HCT116 (cell line): ENCODE measurements around the gene SRGAP1. TPM values are rescaled to one million over a fixed set of nuclear protein-coding genes. Genes with fewer than 3 reads are reported as not detected.

Experiments used
- ATAC-seq: fragments of 200-7000 bp; cut with Tn5 transposase; 2 replicates; pipeline ENCODE4 v1.9.1; 2020; ENCODE audit warnings: mild to moderate bottlenecking, moderate library complexity
- BruUV-seq: library from RNA; stranded (reverse); fragments of 400-500 nt; replicated peaks from 2 replicates; lab custom pipeline; 2021; lab: Mats Ljungman, UMichigan
- CTCF ChIA-PET: fragments of 300-600 bp; sonication (Branson Sonifier 250); formaldehyde crosslinking; loops from one replicate; lab custom pipeline; 2021; ENCODE audit warnings: antibody characterized with exemption; lab: Charles Lee
- POLR2A ChIA-PET: fragments of 300-600, 350-600 bp; sonication (Branson Sonifier 250); formaldehyde crosslinking; loops from one replicate; lab custom pipeline; 2021; ENCODE audit warnings: antibody characterized with exemption; lab: Charles Lee
- RAD21 ChIA-PET, 2 experiments: fragments of 300-600 bp; sonication (Branson Sonifier 250); formaldehyde crosslinking; loops; one replicate each; lab custom pipeline; 2023; ENCODE audit warnings: low total read pairs in 2 of 2; ENCODE audit not compliant: uncharacterized antibody in 2 of 2, unreplicated experiment in 2 of 2, low non-redundant PET in 1 of 2; lab: Charles Lee
- DNase-seq: peaks from one replicate; pipeline ENCODE4 v3.0.0-alpha.2; 2010; ENCODE audit warnings: low read depth, low spot score
- H2AFZ ChIP-seq: fragments of 200-600 bp; shearing (Covaris generic), sonication (generic); 2 replicates; pipeline ENCODE4 v1.6.1; 2017; ENCODE audit warnings: low read depth, mixed run types, mixed read lengths, antibody characterized with exemption, low read length; ENCODE audit not compliant: poor library complexity, severe bottlenecking
- H3K27ac ChIP-seq: 2 replicates; pipeline ENCODE4 v1.5.1; 2012; ENCODE audit warnings: low read depth, low read length
- H3K27me3 ChIP-seq: fragments of 200-600 bp; sonication (generic); 2 replicates; pipeline ENCODE4 v1.6.1; 2016; ENCODE audit warnings: mixed run types, low read length, mixed read lengths; ENCODE audit not compliant: insufficient read depth
- H3K36me3 ChIP-seq, 2 experiments: fragments of 200-500 bp in 1 of 2; fragments of 200-600 bp in 1 of 2; sonication (Bioruptor generic) in 1 of 2; sonication (generic) in 1 of 2; 2 replicates each; pipeline versions ENCODE4 v1.5.1 to v1.6.1; 2014 to 2016; ENCODE audit warnings: low read length in 2 of 2, inconsistent platforms in 1 of 2, mixed read lengths in 1 of 2, mixed run types in 1 of 2; ENCODE audit not compliant: insufficient read depth in 2 of 2, control insufficient read depth in 1 of 2
- H3K4me1 ChIP-seq, 2 experiments: fragments of 200-600 bp in 1 of 2; sonication (generic) in 1 of 2; 2 replicates each; pipeline versions ENCODE4 v1.5.1 to v1.6.1; 2012 to 2017; ENCODE audit warnings: low read length in 2 of 2, inconsistent platforms in 1 of 2, mild to moderate bottlenecking in 1 of 2, mixed read lengths in 1 of 2, mixed run types in 1 of 2, moderate library complexity in 1 of 2; ENCODE audit not compliant: insufficient read depth in 2 of 2, control insufficient read depth in 1 of 2
- H3K4me2 ChIP-seq: fragments of 200-600 bp; sonication (generic); 2 replicates; pipeline ENCODE4 v1.6.1; 2017; ENCODE audit warnings: mixed run types, low read length, mixed read lengths
- H3K4me3 ChIP-seq, 2 experiments: fragments of 200-600 bp in 1 of 2; sonication (generic) in 1 of 2; replicated peaks in 1 of 2; 2 replicates each; pipeline ENCODE4 v1.5.1; 2011 to 2016; ENCODE audit warnings: low read length in 2 of 2, control low read depth in 1 of 2, low read depth in 1 of 2, mild to moderate bottlenecking in 1 of 2, mixed read lengths in 1 of 2, mixed run types in 1 of 2
- H3K79me2 ChIP-seq: fragments of 200-600 bp; sonication (generic); 2 replicates; pipeline ENCODE4 v1.6.1; 2017; ENCODE audit warnings: mild to moderate bottlenecking, mixed run types, low read length, moderate library complexity, mixed read lengths; ENCODE audit not compliant: insufficient read depth
- H3K9ac ChIP-seq: fragments of 200-600 bp; sonication (generic); 2 replicates; pipeline ENCODE4 v1.6.1; 2016; ENCODE audit warnings: low read length, mixed read lengths
- H3K9me2 ChIP-seq: fragments of 200-600 bp; sonication (generic), shearing (Covaris generic); 2 replicates; pipeline ENCODE4 v1.6.1; 2017; ENCODE audit warnings: mixed run types, mild to moderate bottlenecking, moderate library complexity; ENCODE audit not compliant: insufficient read depth
- H3K9me3 ChIP-seq, 2 experiments: fragments of 200-500 bp in 1 of 2; fragments of 200-600 bp in 1 of 2; sonication (Bioruptor generic) in 1 of 2; sonication (generic) in 1 of 2; 2 replicates each; pipeline ENCODE4 v1.6.1; 2014 to 2017; ENCODE audit warnings: low read length in 2 of 2, mixed read lengths in 2 of 2, inconsistent platforms in 1 of 2, low read depth in 1 of 2, mild to moderate bottlenecking in 1 of 2, mixed run types in 1 of 2, moderate library complexity in 1 of 2; ENCODE audit not compliant: control insufficient read depth in 1 of 2, insufficient read depth in 1 of 2
- H4K20me1 ChIP-seq: fragments of 200-600 bp; sonication (generic), shearing (Covaris generic); 2 replicates; pipeline ENCODE4 v1.6.1; 2017; ENCODE audit warnings: mixed run types, mild to moderate bottlenecking, moderate library complexity; ENCODE audit not compliant: insufficient read depth
- ATF3 ChIP-seq: IDR thresholded peaks from 2 replicates; pipeline ENCODE4 v1.6.1; 2012
- CBX3 ChIP-seq: IDR thresholded peaks from 2 replicates; pipeline ENCODE4 v1.6.1; 2012; ENCODE audit warnings: low read depth
- CEBPB ChIP-seq: IDR thresholded peaks from 2 replicates; pipeline ENCODE4 v1.6.1; 2012; ENCODE audit warnings: low read depth
- ELF1 ChIP-seq: IDR thresholded peaks from 2 replicates; pipeline ENCODE4 v1.6.1; 2012; ENCODE audit warnings: low read depth, borderline replicate concordance
- EZH2 ChIP-seq: fragments of 200-600 bp; sonication (generic); IDR thresholded peaks from 2 replicates; pipeline ENCODE4 v1.6.1; 2017; ENCODE audit warnings: antibody characterized with exemption, mixed run types
- FOSL1 ChIP-seq: IDR thresholded peaks from 2 replicates; pipeline ENCODE4 v1.6.1; 2012; ENCODE audit warnings: low read depth
- MAX ChIP-seq: IDR thresholded peaks from 2 replicates; pipeline ENCODE4 v1.6.1; 2012
- POLR2A ChIP-seq: IDR thresholded peaks from 2 replicates; pipeline ENCODE4 v1.7.0; 2011; ENCODE audit warnings: borderline replicate concordance; ENCODE audit not compliant: insufficient read depth, insufficient read length; ENCODE audit errors: extremely low read depth
- POLR2AphosphoS5 ChIP-seq: IDR thresholded peaks from 2 replicates; pipeline ENCODE4 v1.6.1; 2011; ENCODE audit warnings: mild to moderate bottlenecking, low read depth, low read length, moderate library complexity
- RAD21 ChIP-seq: IDR thresholded peaks from 2 replicates; pipeline ENCODE4 v1.6.1; 2012; ENCODE audit warnings: low read depth, mild to moderate bottlenecking
- REST ChIP-seq: IDR thresholded peaks from 2 replicates; pipeline ENCODE4 v1.6.1; 2012; ENCODE audit warnings: low read depth
- SIN3A ChIP-seq: IDR thresholded peaks from 2 replicates; pipeline ENCODE4 v1.6.1; 2012; ENCODE audit warnings: low read depth
- SP1 ChIP-seq: IDR thresholded peaks from 2 replicates; pipeline ENCODE4 v1.6.1; 2012; ENCODE audit warnings: low read depth
- TCF7L2 ChIP-seq: IDR thresholded peaks from 2 replicates; pipeline ENCODE4 v1.7.0; 2011; ENCODE audit warnings: borderline replicate concordance, inconsistent platforms; ENCODE audit not compliant: insufficient read depth, insufficient read length; ENCODE audit errors: extremely low read depth
- YY1 ChIP-seq: IDR thresholded peaks from 2 replicates; pipeline ENCODE4 v1.6.1; 2011; ENCODE audit warnings: low read length, low read depth, moderate library complexity, mild to moderate bottlenecking; ENCODE audit not compliant: insufficient replicate concordance; ENCODE audit errors: extremely low read depth
- ZBTB33 ChIP-seq: IDR thresholded peaks from 2 replicates; pipeline ENCODE4 v1.6.1; 2011; ENCODE audit warnings: mild to moderate bottlenecking, low read length, moderate library complexity; ENCODE audit not compliant: insufficient replicate concordance; ENCODE audit errors: extremely low read depth
- ZFX ChIP-seq: fragments of 450-650 bp; IDR thresholded peaks from 2 replicates; pipeline ENCODE4 v1.6.1; 2017
- intact Hi-C: fragments of 100-400 bp; cut with micrococcal nuclease; formaldehyde crosslinking; loops from 2 replicates; pipeline ENCODE4 v1.10.0; 2022
- total RNA-seq: library from RNA; stranded (reverse); gene quantifications from one replicate; pipeline ENCODE4 v1.2.1, GENCODE V29; 2021; ENCODE audit not compliant: unreplicated experiment

Gene SRGAP1
- total RNA-seq, 1 experiment from 2014 or later: 16.6 TPM

GRCh38 chr12:63949902-63950301 lies 105.4 kb downstream of the SRGAP1 start:
- intact Hi-C loops: no loop called here
- ChIA-PET RAD21 (no interaction called here), CTCF (no interaction called here), POLR2A (no interaction called here)
- TF ChIP-seq ZFX (no peak), YY1 (no peak), SIN3A (no peak)
- H3K36me3 ChIP-seq: no peaks in the 10 kb centered on the region
- H3K27ac ChIP-seq: no peak overlapping the region
- DNase-seq (no peak), ATAC-seq (no peak)
- peaks cover 0 to 7% of the 10 kb centered on the region in 2 experiments; a peak in 1 of 4 replicates for H3K4me1 ChIP-seq
- no peak overlapping the region for H2AFZ ChIP-seq
- H3K9me2 ChIP-seq: 0 out of 2 replicates have a peak, but pooled peaks cover 3% of the 10 kb centered on the region
- BruUV-seq: no TSS peak
- peaks cover 26% of the 10 kb centered on the region; the same call in 1 of the 2 replicates for H3K79me2 ChIP-seq
- no peak overlapping the region for H3K9ac ChIP-seq
- H3K4me2 ChIP-seq: no peak overlapping the region
- no peaks in the 10 kb centered on the region for H3K9me3 ChIP-seq
- no peak overlapping the region for H3K4me3 ChIP-seq
- H4K20me1 ChIP-seq: no peaks in the 10 kb centered on the region
- H3K27me3 ChIP-seq: no peaks in the 10 kb centered on the region

GRCh38 chr12:63952995-63953394 lies 108.5 kb downstream of the SRGAP1 start:
- Histone ChIP-seq H3K27me3 (no peaks in the 10 kb centered on the region), H3K4me3 (no peak overlapping the region), H3K27ac (no peak overlapping the region), H4K20me1 (no peaks in the 10 kb centered on the region), H2AFZ (no peak overlapping the region), H3K9me2 (no peaks in the 10 kb centered on the region), H3K4me1 (no peaks in the 10 kb centered on the region), H3K79me2 (peaks cover 20% of the 10 kb centered on the region), H3K36me3 (no peaks in the 10 kb centered on the region), H3K4me2 (no peak overlapping the region), H3K9ac (no peak overlapping the region), H3K9me3 (no peaks in the 10 kb centered on the region)
- ATAC-seq: no peak
- ChIA-PET CTCF (no interaction called here), RAD21 (no interaction called here), POLR2A (no interaction called here)
- no TSS peak for BruUV-seq
- no peak for DNase-seq
- intact Hi-C loops: no loop called here
- TF ChIP-seq POLR2A: no peak
- TF ChIP-seq EZH2: no peak
- no peak for TF ChIP-seq ATF3
- no peak for TF ChIP-seq CEBPB
- TF ChIP-seq FOSL1: no peak
- no peak for TF ChIP-seq ELF1
- no peak for TF ChIP-seq CBX3
- TF ChIP-seq SP1: no peak
- no peak for TF ChIP-seq POLR2AphosphoS5
- TF ChIP-seq ZBTB33: no peak
- no peak for TF ChIP-seq TCF7L2
- TF ChIP-seq RAD21: no peak
- no peak for TF ChIP-seq MAX
- no peak for TF ChIP-seq REST
- no peak for TF ChIP-seq ZFX
